ENCODE results near the gene DENND2C.

The DENND2C gene

DNA sequence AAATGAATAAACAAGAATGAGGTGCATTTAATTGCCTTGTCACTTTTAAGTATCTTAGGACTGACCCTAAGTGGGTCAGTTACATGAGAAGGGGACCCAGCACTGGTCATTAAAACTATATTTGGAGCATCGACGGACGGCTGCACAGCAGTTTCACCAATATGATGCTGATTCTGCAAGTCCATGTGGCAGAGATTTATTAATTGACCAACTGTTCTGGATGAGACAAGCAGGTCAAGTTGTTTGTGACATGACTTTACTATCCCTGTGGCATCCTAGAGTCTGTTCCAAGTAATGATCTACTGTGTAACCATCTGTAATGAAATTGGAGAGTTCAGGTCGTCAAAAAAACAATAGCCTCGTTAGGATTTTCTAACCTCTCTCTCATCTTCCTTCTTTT lies 16.0 kb upstream of the DENND2C start:
- no peak overlapping the region for H3K4me3 ChIP-seq (ENCODE audit: low read depth in 1 of 2, low read length in 2 of 2)
- H3K36me3 ChIP-seq (ENCODE audit: control insufficient read depth in 1 of 2, insufficient read depth in 2 of 2, low read length in 2 of 2), result no peaks in the 10 kb centered on the region
- no peaks in the 10 kb centered on the region for H3K4me1 ChIP-seq (ENCODE audit: control insufficient read depth in 1 of 2, insufficient read depth in 2 of 2, low read length in 2 of 2)

DNA sequence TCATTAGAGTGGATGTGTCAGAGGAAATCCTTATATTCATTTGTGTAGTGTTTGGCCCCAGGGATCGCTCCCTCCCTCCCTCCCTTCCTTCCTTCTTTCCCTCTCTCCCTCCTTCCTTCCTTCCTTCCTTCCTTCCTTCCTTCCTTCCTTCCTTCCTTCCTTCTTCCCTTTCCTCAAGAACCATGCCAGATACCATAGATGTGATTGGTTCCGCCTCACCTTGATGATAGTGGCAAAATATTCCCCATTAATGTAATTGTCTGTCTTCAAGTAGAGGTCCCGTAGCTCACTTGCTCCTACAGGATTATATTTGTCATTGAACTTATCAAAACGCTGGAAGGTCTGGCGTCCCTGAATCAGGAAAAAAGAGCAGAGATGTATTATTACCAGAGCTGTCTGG lies 7.8 kb upstream of the DENND2C start:
- no peaks in the 10 kb centered on the region for H3K36me3 ChIP-seq (ENCODE audit: control insufficient read depth in 1 of 2, insufficient read depth in 2 of 2, low read length in 2 of 2)
- no peak overlapping the region for H3K9ac ChIP-seq (ENCODE audit: low read depth in 1 of 2, low read length in 2 of 2)

More for the DNA sequence above, 16.0 kb upstream of the DENND2C start:
- no peak overlapping the region for H3K27ac ChIP-seq (ENCODE audit: low read depth, low read length)
- H3K9ac ChIP-seq (ENCODE audit: low read depth in 1 of 2, low read length in 2 of 2), result no peak overlapping the region
- peaks cover 0 to 4% of the 10 kb centered on the region in 2 donors for H3K27me3 ChIP-seq (ENCODE audit: control insufficient read depth in 1 of 2, insufficient read depth in 2 of 2, low read length in 2 of 2)
- H3K9me3 ChIP-seq (ENCODE audit: control insufficient read depth in 1 of 2, low read length in 2 of 2), result no peaks in the 10 kb centered on the region

DNA sequence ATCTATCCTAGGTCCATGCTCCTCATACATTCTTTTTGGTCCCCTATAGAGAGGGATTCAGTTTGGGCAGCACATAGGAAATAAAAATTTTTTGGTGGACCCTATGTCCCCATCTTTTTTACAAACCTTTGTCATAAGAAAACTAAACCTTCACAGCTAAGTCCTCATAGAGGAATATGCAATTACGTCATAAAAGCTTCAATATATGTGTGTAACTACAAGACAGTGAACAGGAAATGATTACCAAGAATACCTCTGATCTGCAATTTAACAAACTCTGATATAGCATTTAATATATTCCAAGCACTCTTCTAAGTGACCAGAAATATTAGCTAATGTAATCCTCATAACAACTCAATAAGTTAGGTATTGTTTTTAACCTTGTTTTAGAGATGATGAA lies 6.3 kb upstream of the DENND2C start:
- Histone ChIP-seq H3K4me3 (ENCODE audit: low read depth in 1 of 2, low read length in 2 of 2) (no peak overlapping the region), H3K36me3 (ENCODE audit: control insufficient read depth in 1 of 2, insufficient read depth in 2 of 2, low read length in 2 of 2) (no peaks in the 10 kb centered on the region), H3K9ac (ENCODE audit: low read depth in 1 of 2, low read length in 2 of 2) (no peak overlapping the region), H3K4me1 (ENCODE audit: control insufficient read depth in 1 of 2, insufficient read depth in 2 of 2, low read length in 2 of 2) (no peaks in the 10 kb centered on the region), H3K27me3 (ENCODE audit: control insufficient read depth in 1 of 2, insufficient read depth in 2 of 2, low read length in 2 of 2) (peaks cover 0 to 11% of the 10 kb centered on the region in 2 donors), H3K9me3 (ENCODE audit: control insufficient read depth in 1 of 2, low read length in 2 of 2) (no peaks in the 10 kb centered on the region), H3K27ac (ENCODE audit: low read depth, low read length) (no peak overlapping the region)

More for the DNA sequence above, 7.8 kb upstream of the DENND2C start:
- no peaks in the 10 kb centered on the region for H3K4me1 ChIP-seq (ENCODE audit: control insufficient read depth in 1 of 2, insufficient read depth in 2 of 2, low read length in 2 of 2)
- peaks cover 0 to 11% of the 10 kb centered on the region in 2 donors for H3K27me3 ChIP-seq (ENCODE audit: control insufficient read depth in 1 of 2, insufficient read depth in 2 of 2, low read length in 2 of 2)
- no peaks in the 10 kb centered on the region for H3K9me3 ChIP-seq (ENCODE audit: control insufficient read depth in 1 of 2, low read length in 2 of 2)
- H3K27ac ChIP-seq (ENCODE audit: low read depth, low read length), result no peak overlapping the region
- no peak overlapping the region for H3K4me3 ChIP-seq (ENCODE audit: low read depth in 1 of 2, low read length in 2 of 2)

DNA sequence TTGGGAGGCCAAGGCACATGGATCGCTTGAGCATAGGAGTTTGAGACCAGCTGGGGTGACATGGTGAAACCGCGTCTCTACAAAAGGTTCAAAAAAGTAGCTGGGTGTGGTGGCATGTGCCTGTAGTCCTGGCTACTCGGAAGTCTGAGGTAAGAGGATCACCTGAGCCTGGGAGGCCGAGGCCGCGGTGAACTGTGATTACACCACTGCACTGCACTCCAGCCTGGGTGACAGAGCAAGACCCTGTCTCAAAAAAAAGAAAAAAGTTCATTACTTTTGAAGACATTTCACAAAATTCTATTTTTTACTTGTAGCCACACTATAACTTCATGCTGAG lies 2.1 kb upstream of the DENND2C start:
- no peak overlapping the region for H3K27ac ChIP-seq (ENCODE audit: low read depth, low read length)
- H3K9ac ChIP-seq (ENCODE audit: low read depth in 1 of 2, low read length in 2 of 2), result no peak overlapping the region

DNA sequence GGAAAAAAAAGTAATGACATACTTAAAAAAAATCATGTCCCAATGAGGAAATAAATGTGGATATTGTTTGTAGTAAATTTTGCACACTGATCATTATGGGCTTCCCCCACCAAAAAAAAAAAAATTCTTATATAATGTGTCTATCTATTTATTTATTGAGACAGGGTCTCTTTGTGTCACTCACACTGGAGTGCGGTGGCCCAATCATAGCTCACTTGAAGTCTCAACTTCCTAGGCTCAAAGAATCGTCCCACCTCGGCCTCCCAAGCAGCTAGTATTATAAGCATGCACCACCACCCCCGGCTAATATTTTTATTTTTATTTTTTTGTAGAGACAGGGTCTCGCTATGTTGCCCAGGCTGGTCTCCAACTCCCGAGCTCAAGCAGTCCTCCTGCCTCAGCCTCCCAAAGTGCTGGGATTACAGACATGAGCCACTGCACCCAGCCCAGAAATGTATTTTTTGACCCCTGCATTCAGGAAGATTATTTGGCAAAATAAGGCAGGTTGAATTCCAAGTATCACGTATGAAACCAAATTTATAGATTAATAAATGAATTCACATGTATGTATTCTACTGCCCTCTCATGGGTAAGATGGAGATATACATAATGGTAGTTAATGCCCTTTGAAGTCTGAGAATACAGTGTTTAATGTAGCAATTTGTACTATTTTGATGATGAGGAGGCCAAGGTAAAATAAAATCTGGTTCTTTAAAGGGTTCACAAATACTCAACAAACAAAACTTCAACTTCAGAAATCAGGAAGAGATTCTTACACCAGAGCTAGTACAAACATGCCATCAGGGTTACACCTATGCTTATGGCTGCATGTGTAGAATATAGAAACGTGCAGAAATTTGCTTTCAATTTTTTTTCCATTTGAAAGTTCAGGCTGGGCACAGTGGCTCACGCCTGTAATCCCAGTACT lies 1.4 kb upstream of the DENND2C start:
- Histone ChIP-seq H3K27ac (ENCODE audit: low read depth, low read length) (no peak overlapping the region), H3K9me3 (ENCODE audit: control insufficient read depth in 1 of 2, low read length in 2 of 2) (no peaks in the 10 kb centered on the region), H3K9ac (ENCODE audit: low read depth in 1 of 2, low read length in 2 of 2) (no peak overlapping the region), H3K4me3 (ENCODE audit: low read depth in 1 of 2, low read length in 2 of 2) (no peak overlapping the region), H3K27me3 (ENCODE audit: control insufficient read depth in 1 of 2, insufficient read depth in 2 of 2, low read length in 2 of 2) (peaks cover 0 to 2% of the 10 kb centered on the region in 2 donors), H3K4me1 (ENCODE audit: control insufficient read depth in 1 of 2, insufficient read depth in 2 of 2, low read length in 2 of 2) (peaks cover 7 to 11% of the 10 kb centered on the region in 2 donors), H3K36me3 (ENCODE audit: control insufficient read depth in 1 of 2, insufficient read depth in 2 of 2, low read length in 2 of 2) (no peaks in the 10 kb centered on the region)

More for the DNA sequence above, 2.1 kb upstream of the DENND2C start:
- H3K9me3 ChIP-seq (ENCODE audit: control insufficient read depth in 1 of 2, low read length in 2 of 2), result no peaks in the 10 kb centered on the region
- H3K4me1 ChIP-seq (ENCODE audit: control insufficient read depth in 1 of 2, insufficient read depth in 2 of 2, low read length in 2 of 2), result peaks cover 7 to 11% of the 10 kb centered on the region in 2 donors
- no peaks in the 10 kb centered on the region for H3K36me3 ChIP-seq (ENCODE audit: control insufficient read depth in 1 of 2, insufficient read depth in 2 of 2, low read length in 2 of 2)
- no peak overlapping the region for H3K4me3 ChIP-seq (ENCODE audit: low read depth in 1 of 2, low read length in 2 of 2)
- peaks cover 0 to 6% of the 10 kb centered on the region in 2 donors for H3K27me3 ChIP-seq (ENCODE audit: control insufficient read depth in 1 of 2, insufficient read depth in 2 of 2, low read length in 2 of 2)

DNA sequence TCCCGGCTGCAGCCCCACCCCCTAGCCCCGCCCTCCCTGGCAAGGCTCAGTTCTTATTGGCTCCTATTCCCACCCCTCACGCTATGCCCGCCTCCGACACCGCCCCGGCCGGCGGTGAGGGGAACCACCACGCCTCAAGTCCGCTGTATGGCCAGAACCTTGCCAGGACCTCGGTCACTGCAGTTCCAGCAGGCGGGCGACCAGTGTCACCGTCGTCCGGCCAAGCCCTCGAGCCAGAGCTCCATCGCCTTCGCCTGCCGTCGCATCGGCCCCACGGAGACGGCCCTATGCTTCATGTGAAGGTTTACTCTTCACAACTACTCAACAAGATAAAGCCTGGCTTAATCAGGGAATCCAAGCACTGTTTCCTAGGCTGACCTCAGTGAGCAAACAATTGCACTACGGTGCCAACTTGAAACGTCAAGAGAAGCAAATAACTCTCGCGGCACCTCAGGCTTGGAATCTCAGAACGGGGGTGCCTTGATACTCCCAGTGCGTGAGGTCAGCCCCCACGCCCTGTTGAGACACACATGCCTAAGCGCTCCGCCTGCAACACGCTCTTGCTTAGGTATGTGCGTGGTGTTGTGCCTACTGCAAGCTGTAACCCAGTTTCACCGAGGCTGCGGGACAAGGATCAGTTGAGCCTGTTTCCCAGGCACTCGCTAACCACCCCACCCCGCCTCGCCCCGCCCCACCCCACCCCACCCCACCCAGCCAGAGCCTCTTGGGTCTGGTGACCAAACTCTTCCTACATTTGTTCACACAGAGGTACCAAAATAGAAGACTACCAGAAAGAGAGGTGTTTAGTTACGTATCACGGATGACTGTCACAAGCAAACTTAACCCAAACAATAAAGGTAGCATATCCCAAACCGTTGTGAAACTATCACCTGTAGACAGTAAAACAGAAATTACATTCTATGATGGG lies 498 bp upstream of the DENND2C start:
- Histone ChIP-seq H3K36me3 (ENCODE audit: control insufficient read depth in 1 of 2, insufficient read depth in 2 of 2, low read length in 2 of 2) (no peaks in the 10 kb centered on the region), H3K27ac (ENCODE audit: low read depth, low read length) (peak overlapping the region; percentile 58), H3K4me1 (ENCODE audit: control insufficient read depth in 1 of 2, insufficient read depth in 2 of 2, low read length in 2 of 2) (peaks cover 7 to 11% of the 10 kb centered on the region in 2 donors), H3K9ac (ENCODE audit: low read depth in 1 of 2, low read length in 2 of 2) (peak overlapping the region; percentile 38 to 70), H3K4me3 (ENCODE audit: low read depth in 1 of 2, low read length in 2 of 2) (peak overlapping the region; percentile 69 to 90), H3K9me3 (ENCODE audit: control insufficient read depth in 1 of 2, low read length in 2 of 2) (no peaks in the 10 kb centered on the region), H3K27me3 (ENCODE audit: control insufficient read depth in 1 of 2, insufficient read depth in 2 of 2, low read length in 2 of 2) (no peaks in the 10 kb centered on the region)

DNA sequence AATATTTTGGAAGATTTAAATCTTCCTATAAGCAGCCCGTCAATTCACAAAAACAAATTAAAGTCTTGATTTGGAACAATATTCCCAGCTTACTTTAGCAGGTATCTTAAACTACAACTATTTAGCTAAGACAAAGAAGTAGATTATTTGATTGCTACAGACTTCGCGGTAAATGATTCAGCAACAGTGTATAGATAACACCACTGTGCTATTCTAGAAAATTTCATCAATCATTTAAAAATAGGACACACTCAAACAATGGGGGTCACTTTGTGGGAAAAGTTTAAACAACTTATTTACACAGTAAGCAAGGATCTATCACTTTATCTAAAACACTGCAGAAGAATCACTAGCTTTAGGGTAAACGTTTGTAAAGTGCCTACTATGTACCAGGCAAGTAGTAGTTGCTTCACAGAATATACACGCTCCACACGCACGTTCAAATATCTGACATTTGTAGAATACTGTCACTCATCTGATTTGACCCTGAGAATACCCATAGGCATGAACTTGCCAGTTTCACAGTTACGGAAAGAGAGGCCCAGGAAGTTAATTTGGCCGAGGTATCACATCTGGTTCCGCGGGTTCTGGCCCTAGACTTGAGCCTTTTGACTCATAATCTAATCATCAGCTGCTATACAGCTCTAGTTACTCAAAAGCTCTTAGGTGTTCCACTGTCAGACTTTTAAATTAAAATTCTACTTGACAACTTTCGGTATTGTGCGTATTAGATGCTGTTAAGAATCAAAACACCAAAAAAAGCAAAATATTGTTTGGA lies 876 bp downstream of the DENND2C start:
- Histone ChIP-seq H3K27ac (ENCODE audit: low read depth, low read length) (no peak overlapping the region), H3K4me1 (ENCODE audit: control insufficient read depth in 1 of 2, insufficient read depth in 2 of 2, low read length in 2 of 2) (peaks cover 7 to 11% of the 10 kb centered on the region in 2 donors), H3K27me3 (ENCODE audit: control insufficient read depth in 1 of 2, insufficient read depth in 2 of 2, low read length in 2 of 2) (no peaks in the 10 kb centered on the region), H3K4me3 (ENCODE audit: low read depth in 1 of 2, low read length in 2 of 2) (peak overlapping the region; percentile 69 to 90), H3K9ac (ENCODE audit: low read depth in 1 of 2, low read length in 2 of 2) (peak overlapping the region; percentile 64 to 65), H3K9me3 (ENCODE audit: control insufficient read depth in 1 of 2, low read length in 2 of 2) (no peaks in the 10 kb centered on the region), H3K36me3 (ENCODE audit: control insufficient read depth in 1 of 2, insufficient read depth in 2 of 2, low read length in 2 of 2) (no peaks in the 10 kb centered on the region)

DNA sequence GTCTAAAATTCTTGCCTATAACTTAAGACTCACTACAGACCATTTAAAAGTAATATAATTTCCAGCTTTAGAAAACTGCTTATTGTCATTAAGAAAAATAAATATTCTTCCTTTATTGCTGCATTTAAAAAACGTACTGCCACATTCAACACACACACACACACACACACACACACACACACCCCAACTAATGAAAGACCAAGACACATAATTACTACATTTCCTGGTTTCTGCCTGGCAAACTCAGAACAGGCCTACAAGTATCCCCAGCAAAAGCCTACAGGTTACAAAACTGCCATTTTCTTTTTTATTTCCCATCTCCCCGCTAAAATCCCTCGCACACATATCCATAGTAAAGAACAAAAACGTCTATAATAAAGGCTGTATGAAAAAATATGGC lies 1.5 kb downstream of the DENND2C start:
- Histone ChIP-seq H3K4me1 (ENCODE audit: control insufficient read depth in 1 of 2, insufficient read depth in 2 of 2, low read length in 2 of 2) (peaks cover 7 to 11% of the 10 kb centered on the region in 2 donors), H3K9me3 (ENCODE audit: control insufficient read depth in 1 of 2, low read length in 2 of 2) (no peaks in the 10 kb centered on the region), H3K4me3 (ENCODE audit: low read depth in 1 of 2, low read length in 2 of 2) (no peak overlapping the region), H3K9ac (ENCODE audit: low read depth in 1 of 2, low read length in 2 of 2) (no peak overlapping the region), H3K36me3 (ENCODE audit: control insufficient read depth in 1 of 2, insufficient read depth in 2 of 2, low read length in 2 of 2) (no peaks in the 10 kb centered on the region), H3K27ac (ENCODE audit: low read depth, low read length) (no peak overlapping the region), H3K27me3 (ENCODE audit: control insufficient read depth in 1 of 2, insufficient read depth in 2 of 2, low read length in 2 of 2) (no peaks in the 10 kb centered on the region)

DNA sequence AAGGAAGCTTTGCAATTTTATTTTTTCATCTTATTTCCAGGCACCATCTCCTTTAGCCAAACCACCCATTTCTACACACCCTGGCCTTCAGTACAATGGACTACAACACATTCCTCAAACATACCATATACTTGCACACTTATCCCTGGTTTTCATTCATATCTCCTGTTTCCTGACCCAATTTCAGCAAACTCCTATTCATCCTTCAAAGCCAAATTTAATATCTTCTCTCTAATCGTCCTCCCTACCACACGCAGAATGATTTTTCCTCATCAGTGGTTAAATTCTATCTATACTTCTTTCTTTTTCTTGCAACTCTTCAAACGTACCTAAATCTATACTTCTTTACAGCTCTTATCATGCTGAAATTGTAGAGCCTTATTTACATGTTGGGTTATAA lies 2.9 kb downstream of the DENND2C start:
- no peak overlapping the region for H3K9ac ChIP-seq (ENCODE audit: low read depth in 1 of 2, low read length in 2 of 2)
- H3K27ac ChIP-seq (ENCODE audit: low read depth, low read length), result no peak overlapping the region
- H3K4me1 ChIP-seq (ENCODE audit: control insufficient read depth in 1 of 2, insufficient read depth in 2 of 2, low read length in 2 of 2), result peaks cover 7 to 11% of the 10 kb centered on the region in 2 donors
- no peaks in the 10 kb centered on the region for H3K36me3 ChIP-seq (ENCODE audit: control insufficient read depth in 1 of 2, insufficient read depth in 2 of 2, low read length in 2 of 2)
- no peaks in the 10 kb centered on the region for H3K9me3 ChIP-seq (ENCODE audit: control insufficient read depth in 1 of 2, low read length in 2 of 2)
- no peak overlapping the region for H3K4me3 ChIP-seq (ENCODE audit: low read depth in 1 of 2, low read length in 2 of 2)
- no peaks in the 10 kb centered on the region for H3K27me3 ChIP-seq (ENCODE audit: control insufficient read depth in 1 of 2, insufficient read depth in 2 of 2, low read length in 2 of 2)
